Hindlimb muscle (tissue), 1 donor: ENCODE results near the gene OR2M2. TPM values are rescaled to one million over a fixed set of nuclear protein-coding genes. Genes with fewer than 3 reads are reported as not detected.

Experiments
- DNase-seq: peaks from one replicate; pipeline ENCODE4 v3.0.0-alpha.2; 2013
- polyA plus RNA-seq: library from polyadenylated mRNA; unstranded; fragments of 120-200 nt; gene quantifications from one replicate; pipeline ENCODE4 v1.2.1, GENCODE V29; 2013; ENCODE audit not compliant: insufficient read length

The OR2M2 gene, protein sequence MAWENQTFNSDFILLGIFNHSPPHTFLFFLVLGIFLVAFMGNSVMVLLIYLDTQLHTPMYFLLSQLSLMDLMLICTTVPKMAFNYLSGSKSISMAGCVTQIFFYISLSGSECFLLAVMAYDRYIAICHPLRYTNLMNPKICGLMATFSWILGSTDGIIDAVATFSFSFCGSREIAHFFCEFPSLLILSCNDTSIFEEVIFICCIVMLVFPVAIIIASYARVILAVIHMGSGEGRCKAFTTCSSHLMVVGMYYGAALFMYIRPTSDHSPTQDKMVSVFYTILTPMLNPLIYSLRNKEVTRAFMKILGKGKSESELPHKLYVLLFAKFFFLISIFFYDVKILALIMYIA
- polyA plus RNA-seq = not detected

DNA sequence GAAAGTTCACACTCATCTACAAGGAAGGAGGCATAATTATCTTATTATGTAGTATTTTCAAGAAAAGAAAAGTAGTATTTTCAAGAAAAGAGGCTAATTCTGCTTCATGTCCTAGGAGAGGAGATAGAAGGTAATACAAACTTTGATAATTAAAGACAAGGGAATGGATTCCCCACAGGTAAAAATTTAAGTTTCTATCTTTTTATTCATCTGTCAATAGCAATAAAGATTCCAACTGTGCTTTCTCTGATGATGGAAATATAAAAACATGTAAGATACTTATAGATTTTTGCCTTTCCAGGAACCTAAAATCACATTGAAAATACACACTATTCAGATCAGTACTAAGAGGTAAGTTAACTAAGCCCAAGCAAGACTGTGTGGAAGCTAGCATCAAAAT is at the start of gene OR2M2:
Gene OR2M2, plus strand, starts transcription at position 301 of the 400 bp plus-strand sequence. CDS start 5,165 bp downstream, outside the sequence.
- no peak for DNase-seq

DNA sequence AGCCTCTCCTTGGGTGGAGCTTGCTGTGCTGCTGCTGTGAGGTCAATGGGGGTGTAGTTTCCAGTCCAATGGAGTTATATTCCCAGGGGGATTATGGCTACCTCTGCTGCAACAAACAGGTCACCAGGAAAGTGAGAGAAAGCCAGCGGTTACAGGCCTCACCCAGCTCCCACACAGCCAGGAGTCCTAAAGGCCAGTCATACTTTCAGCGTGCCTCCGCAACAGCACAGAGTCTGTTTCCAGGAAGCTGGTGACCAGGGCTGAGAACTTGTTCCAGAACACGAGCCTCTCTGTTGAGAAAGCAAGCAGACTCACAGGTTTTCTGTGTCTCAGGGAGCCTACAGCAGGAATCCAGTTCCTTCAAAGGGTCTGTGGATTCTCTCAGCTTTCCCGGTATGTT is 47.0 kb upstream of the OR2M2 start:
- no peak for DNase-seq

DNA sequence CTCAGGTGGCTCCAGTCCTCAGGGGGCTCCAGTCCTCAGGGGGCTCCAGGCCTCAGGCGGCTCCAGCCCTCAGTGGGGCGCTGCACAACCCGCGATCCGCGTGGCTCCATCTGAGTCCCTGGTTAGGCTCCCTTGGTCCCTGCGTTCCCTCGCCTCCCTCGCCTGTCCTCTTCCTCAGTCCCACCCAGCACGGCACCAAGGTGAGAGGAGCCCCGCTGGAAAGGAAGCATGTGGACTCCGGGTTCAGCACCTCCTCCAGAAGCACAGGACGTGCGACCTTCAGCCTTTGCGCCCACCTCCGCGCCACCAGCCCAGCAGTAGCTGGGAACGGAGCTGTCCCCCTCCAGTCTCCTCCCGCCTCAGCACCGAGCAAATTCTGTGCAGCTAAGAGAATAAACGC is 37.8 kb upstream of the OR2M2 start:
- DNase-seq = no peak

DNA sequence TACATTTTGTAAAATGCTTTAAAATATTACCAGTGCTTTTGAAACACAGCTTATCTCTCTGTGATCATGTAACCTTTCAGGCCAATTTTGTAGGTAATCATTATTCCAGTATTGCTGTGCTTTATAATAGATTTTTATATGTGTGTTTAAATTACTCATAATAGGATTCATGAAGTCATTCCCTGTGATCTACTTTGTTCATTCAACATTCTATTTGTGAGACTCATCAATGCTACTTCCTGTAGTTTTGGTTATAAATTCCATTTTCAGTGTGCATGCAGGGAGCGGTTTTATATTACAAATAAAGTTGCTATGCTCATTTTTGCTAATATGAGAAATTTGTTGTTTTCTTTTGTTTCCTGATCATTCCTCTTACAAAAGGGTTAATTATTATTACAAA is 33.8 kb upstream of the OR2M2 start:
- no peak for DNase-seq

DNA sequence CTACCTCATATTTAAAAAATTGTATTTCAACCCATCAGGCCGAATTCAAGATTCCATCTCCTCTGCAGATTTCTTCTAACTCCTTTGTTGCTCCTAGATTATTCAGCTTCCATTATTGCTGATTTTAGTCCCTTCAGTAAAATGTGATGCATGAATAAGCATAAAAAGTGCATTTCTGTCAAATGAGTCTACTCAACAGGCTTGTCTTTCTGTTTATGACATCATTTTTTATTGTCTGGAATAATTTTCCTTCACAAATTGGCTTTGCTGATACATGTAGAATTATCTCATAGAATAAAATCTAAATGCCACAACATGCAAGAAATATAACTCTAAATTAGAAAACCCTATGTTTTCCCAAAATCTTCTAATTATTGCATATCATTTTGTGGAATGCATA is 31.3 kb upstream of the OR2M2 start:
- no peak for DNase-seq

DNA sequence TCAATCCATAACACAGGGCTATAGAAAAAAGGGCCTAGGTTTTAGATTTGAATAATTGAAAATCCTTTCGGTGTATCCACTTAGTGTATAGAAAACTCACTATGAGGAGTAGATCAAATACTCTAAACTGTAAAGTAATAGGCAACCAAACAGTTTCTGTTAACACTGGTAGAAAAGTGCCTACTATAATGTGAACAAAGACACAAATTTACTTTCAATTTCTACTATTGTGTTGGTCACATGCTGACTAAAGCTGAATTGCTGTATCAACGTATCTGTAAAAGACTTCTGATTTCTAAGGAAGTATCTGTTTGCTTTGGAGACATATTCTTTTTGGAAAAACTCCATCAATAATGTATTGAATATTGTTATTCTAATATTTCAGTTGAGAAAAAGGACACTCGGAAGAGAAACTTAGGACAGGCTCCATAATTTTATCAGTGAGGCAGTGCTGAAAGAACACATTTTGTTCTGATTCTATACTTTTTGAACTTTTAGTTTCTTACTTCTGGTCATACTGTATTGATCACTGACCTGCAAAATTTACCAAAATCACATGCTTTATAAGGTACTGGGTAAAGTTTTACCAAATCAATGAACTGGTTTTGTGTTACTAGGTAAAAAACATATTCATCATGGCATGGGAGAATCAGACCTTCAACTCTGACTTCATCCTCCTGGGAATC is 30.0 kb upstream of the OR2M2 start, which contains the start of gene OR2M5:
Gene OR2M5, plus strand, starts transcription at position 636 of the 686 bp plus-strand sequence. Its CDS starts 0 bp downstream, at position 636.
- DNase-seq = no peak

DNA sequence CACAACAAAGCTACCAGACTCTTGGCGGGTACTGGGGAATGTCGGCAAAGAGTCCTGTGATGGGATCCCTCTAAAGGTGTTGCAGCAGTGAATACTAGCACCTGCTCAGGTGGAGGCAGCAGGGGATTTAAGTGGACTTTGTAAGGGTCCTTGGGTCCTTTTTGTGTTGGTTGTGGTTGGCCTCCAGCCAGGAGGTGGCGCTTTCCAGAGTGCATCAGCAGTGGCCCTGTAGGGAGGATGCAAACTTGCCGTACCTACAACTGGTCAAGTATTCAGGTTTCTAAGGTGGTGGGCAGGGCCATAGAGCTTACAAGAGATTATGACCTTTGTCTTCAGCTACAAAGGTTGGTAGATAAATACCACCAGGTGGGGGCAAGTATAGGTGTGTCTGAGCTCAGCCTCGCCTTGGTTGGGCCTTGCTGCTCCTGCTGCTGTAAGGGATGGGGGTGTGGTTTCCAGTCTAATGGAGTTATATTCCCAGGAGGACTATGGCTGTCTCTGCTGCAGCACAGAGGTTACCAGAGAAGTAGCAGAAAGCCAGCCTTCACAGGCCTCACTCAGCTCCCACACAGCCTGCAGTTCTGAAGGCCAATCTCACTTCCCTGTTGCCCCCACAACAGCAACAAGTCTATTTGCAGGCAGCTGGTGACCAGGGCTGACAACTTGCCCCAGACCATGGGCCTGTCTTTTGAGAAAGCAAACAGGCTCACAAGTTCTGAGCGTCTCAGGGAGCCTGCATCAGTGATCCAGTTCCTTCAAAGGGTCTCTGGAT is 22.4 kb upstream of the OR2M2 start:
- no peak for DNase-seq

DNA sequence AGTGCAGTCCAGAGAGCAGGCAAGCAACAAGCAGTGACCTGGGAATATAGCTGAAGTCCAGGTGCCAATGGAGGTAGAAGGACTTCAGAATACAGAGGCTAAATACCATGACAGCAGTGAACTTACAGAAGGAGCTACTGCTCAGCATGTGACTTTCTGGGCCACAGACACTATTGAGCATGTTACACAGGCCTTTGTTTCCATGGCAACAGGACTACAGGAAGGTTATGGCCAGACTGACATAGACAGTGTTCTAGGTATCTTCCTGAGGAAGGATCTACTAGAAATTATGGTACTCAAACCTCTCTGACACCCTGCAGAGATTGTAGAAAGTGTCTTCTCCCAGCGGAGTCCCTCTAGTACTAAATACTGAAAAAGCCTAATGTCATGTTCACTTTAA is 18.7 kb upstream of the OR2M2 start:
- DNase-seq = no peak

DNA sequence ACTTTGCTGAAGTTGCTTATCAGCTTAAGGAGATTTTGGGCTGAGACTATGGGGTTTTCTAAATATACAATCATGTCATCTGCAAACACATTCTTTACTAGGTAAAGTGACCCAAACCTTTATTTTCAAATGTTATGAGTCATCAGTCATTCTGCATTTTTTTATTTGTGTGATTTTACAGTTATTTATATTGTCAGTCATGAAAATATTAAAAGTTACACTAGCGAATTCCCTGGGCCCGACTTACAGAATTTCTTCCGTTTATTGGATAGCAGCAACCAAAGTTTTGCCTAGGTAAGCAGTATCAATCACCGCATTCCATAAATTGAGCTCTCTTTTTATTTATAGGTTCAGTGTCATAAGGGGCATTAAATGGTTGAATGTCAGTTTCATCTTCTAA is 15.9 kb upstream of the OR2M2 start:
- no peak for DNase-seq

DNA sequence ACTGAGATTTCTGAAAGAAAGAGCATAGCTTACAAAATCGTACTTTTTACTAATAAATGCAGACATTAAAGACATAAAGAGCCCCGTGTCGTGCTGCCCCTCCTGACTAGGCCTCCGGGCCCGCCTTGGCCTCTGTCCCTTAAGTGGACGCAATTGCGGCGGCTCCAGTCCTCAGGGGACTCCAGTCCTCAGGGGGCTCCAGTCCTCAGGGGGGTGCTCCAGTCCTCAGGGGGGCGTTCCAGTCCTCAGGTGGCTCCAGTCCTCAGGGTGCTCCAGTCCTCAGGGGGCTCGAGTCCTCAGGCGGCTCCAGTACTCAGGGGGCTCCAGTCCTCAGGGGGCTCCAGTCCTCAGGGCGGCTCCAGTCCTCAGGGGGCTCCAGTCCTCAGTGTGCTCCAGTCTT is 10.6 kb upstream of the OR2M2 start:
- no peak for DNase-seq

DNA sequence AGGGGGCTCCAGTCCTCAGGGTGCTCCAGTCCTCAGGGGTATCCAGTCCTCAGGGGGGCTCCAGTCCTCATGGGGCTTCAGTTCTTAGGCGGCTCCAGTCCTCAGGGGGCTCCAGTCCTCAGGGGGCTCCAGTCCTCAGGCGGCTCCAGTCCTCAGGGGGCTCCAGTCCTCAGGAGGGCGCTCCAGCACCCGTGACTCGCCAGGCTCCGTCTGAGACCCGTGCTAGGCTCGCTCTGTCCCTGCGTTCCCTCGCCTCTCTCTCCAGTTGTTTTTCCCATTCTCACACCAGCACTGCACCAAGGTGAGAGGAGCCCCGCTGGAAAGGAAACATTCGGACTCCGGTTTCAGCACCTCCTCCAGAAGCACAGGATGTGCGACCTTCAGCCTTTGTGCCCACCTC is 9.4 kb upstream of the OR2M2 start:
- no peak for DNase-seq

DNA sequence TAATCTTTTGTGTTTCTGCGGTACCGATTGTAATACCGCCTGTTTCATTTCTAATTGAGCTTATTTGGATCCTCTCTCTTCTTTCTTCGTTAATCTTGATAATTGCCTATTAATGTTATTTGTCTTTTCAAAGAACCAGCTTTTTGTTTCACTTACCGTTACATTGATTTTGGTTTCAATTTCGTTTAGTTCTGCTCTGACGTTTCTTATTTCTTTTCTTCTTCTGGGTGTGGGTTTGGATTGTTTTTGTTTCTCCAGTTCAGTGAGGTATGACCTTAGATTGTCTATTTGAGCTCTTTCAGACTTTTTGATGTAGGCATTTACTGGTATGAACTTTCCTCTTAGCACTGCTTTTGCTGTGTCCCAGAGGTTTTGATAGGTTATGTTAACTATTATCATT is 9.4 kb downstream of the OR2M2 start:
- DNase-seq = no peak

DNA sequence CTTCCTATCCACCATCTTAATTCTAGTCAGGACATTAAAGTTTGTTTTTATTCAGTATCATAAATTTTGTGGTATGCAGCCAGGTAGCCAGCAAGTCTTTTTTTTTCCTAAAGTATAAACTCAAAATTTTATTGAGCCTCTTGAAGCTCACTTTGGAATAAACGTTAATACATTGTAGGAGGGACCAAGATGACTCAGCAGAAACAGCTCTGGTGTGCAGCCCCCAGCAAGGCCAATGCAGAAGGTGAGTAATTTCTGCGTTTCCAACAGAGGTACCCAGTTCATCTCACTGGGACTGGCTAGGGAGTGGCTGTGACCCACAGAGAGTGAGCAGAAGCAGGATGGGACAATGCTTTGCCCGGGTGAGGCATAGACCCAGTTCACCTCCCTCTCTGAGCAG is 12.7 kb downstream of the OR2M2 start:
- DNase-seq = no peak

DNA sequence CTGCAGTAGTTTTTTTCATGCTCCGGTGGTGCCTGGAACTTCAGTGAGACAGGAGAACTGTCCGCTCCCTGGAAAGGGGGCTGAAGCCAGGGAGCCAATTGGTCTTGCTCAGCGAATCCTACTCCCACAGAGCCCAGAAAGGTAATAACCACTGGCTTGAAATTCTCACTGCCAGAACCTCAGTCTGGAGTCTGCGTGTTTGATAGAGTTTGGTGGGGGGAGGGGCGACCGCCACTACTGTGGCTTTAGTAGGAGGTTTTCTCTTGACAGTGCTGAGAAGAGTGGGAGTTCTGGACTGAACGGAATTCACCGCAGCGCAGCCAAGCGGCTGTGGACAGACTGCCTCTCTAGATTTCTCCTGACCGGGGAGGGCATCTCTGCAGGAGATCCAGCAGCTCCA is 14.4 kb downstream of the OR2M2 start:
- DNase-seq = no peak

DNA sequence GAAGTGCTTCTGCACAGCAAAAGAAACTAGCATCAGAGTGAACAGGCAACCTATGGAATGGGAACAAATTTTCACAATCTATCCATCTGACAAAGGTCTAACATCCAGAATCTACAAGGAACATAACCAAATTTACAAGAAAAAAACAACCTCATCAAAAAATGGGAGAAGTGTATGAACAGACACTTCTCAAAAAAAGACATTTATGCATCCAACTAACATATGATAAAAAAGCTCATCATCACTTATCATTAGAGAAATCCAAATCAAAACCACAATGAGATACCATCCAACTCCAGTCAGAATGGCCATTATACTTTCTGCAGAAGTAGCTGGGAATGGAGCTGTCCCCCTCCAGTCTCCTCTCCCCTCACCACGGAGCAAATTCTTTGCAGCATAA is 19.5 kb downstream of the OR2M2 start:
- no peak for DNase-seq

DNA sequence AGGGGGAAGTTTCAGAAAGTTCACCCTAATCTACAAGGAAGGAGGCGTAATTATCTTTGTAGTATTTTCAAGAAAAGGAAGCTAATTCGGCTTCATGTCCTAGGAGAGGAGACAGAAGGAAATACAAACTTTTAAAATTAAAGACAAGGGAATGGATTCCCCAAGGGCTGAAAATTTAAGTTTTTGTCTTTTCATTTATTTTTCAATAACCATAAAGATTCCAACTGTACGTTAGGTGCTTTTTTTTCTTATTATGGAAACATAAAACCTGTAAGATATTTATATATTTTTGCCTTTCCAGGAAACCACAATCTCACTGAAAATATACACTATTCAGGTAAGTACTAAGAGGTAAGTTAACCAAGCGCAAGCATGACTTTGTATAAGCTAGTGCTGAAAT is 22.3 kb downstream of the OR2M2 start, which contains the start of gene OR2M3:
Gene OR2M3, plus strand, starts transcription at position 301 of the 400 bp plus-strand sequence. CDS start 5,803 bp downstream, outside the sequence.
- DNase-seq = no peak

DNA sequence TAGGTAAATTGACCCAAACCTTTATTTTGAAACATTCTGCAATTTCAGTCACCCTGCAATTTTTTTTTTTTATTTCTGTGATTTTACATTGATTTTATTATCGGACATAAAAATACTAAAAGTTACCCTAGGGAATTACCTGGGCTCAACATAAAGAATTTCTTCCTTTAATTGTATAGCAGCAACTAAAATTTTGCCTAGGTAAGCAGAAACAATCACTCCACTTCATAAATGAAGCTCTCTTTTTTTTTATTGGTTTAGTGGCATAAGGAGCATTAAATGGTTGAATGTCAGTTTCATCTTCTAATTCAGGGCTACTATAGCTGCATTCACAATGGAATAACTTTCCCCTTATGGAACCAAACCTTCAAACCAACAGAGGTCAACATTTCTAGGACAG is 41.3 kb downstream of the OR2M2 start:
- DNase-seq = no peak

DNA sequence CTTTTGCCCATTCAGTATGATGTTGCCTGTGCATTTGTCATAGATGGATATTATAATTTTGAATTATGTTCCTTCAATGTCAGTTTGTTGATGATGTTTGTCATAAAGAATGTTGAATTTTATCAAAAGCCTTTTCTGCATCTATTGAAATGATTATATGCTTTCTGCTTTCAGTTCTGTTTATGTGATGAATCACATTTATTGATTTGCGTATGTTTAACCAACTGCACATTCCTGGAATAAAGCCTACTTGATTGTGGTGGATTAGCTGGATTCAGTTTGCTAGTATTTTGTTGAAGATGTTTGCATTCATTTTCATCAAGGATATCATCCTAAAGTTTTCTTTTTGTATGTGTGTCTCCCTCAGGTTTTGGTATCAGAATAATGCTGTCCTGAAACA is 50.9 kb downstream of the OR2M2 start:
- DNase-seq = no peak

DNA sequence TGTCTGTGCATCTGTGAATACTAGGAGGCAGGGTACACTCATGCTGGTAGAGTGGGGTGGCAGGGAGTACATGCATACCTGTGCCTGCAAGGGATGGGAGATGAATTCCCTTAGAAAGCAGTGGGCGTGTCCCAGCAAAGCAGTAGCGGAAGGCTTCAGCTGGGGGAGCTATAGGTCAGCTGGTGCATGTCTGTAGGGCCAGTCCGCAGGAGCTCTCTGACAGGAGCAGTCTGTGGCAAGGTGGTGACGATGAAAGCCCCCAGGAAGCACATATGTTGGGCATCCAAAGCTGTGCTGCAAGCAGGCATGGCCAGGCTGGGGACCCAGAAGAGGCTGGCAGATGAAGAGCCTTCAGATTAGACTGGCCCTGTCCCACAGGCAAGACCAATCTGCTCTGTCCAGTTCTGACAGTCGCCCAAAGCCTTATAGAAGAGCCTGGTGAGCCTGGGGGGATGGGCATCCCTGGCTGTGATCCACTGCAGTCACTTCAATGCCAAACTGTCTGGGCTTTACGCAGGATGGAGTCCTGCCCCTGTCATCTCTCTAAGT is 54.8 kb downstream of the OR2M2 start:
- DNase-seq = no peak
